HL-60 (cell line): ENCODE results near the gene BTBD6.

Experiments
- GABPA ChIP-seq: IDR thresholded peaks from 2 replicates; pipeline ENCODE4 v1.6.1; 2012; ENCODE audit warnings: low read depth
- POLR2AphosphoS5 ChIP-seq: IDR thresholded peaks from 2 replicates; pipeline ENCODE4 v1.6.1; 2012; ENCODE audit warnings: low read depth
- TF ChIP-seq, protein P1 (sequence below): IDR thresholded peaks from one replicate; pipeline ENCODE4 v1.5.1; 2011; ENCODE audit warnings: low read length, control low read depth, inconsistent platforms; ENCODE audit not compliant: insufficient read depth

DNA sequence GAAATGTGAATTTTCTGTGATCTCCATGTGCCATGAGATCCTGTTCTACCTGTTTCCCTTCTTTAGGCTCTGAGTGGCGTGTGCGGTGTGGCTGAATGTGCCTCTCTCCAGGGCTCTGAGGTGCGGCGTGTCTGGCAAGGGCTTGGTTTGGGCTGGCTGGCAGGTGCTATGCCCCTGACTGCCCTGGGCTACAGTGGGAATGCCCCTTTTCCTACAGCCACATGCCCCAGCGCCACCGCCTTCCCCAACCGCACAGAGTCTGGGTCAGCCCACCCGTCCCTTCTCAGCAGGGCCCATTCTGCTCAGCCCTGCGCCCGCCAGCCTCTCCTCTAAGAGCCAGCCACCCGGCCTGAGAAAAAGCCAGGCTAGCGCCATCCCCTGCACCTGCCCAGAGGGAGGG is 24.7 kb downstream of the BTBD6 start:
- TF ChIP-seq, protein P1, sequence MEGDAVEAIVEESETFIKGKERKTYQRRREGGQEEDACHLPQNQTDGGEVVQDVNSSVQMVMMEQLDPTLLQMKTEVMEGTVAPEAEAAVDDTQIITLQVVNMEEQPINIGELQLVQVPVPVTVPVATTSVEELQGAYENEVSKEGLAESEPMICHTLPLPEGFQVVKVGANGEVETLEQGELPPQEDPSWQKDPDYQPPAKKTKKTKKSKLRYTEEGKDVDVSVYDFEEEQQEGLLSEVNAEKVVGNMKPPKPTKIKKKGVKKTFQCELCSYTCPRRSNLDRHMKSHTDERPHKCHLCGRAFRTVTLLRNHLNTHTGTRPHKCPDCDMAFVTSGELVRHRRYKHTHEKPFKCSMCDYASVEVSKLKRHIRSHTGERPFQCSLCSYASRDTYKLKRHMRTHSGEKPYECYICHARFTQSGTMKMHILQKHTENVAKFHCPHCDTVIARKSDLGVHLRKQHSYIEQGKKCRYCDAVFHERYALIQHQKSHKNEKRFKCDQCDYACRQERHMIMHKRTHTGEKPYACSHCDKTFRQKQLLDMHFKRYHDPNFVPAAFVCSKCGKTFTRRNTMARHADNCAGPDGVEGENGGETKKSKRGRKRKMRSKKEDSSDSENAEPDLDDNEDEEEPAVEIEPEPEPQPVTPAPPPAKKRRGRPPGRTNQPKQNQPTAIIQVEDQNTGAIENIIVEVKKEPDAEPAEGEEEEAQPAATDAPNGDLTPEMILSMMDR: no peak
- no peak for TF ChIP-seq POLR2AphosphoS5
- no peak for TF ChIP-seq GABPA
